HG02759 (cell line): ENCODE measurements around the gene THOC1.

Experiments used
- ATAC-seq: cut with Tn5 transposase; IDR thresholded peaks from one replicate; pipeline ENCODE4 v1.9.1; 2021; ENCODE audit warnings: mild to moderate bottlenecking, moderate library complexity; ENCODE audit not compliant: unreplicated experiment

Gene THOC1

DNA sequence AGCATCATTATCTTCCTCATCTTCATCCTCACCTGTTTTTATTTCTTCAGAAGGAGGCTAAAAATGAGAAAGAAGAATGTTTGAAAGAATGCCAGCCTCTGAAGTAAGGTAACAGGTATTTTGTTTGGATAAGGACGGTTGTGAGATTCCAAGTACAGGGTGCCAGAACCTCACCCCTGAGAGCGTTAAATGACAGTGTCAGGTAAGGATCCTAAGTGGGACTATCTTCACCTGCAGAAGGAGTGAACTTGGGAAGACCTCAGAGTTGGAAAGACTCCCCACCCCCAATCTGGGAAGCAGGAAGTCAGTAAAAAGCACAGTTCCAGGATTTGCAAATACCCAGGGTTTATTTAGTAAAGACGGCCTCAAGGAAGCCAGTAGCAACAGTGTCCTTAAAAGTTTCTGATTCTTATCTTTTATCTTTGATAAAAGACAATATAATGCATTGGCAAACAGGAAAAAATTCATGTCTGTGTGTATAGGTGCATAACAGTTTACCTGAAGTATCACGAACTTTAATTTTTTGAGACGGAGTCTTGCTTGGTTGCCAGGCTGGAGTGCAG lies 52.3 kb downstream of the THOC1 start:
- ATAC-seq: no peak

DNA sequence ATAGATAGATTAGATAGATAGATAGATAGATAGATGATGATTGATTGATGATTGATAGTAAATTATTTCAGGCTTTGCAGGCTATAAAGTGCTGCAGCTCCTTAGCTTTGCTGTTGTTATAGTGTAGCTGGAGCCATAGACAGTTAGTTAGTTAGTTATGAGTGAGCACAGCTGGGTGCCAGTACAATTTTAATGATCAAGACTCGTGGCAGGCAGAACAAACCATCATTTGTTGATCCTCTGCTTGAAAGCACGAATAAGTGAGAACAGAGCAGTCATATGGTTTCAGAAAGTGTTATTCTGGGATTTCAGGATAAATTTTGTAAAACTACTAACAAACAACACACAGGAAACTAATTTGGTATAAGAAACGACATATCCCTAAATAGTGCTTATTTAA lies 53.9 kb downstream of the THOC1 start:
- no peak for ATAC-seq

DNA sequence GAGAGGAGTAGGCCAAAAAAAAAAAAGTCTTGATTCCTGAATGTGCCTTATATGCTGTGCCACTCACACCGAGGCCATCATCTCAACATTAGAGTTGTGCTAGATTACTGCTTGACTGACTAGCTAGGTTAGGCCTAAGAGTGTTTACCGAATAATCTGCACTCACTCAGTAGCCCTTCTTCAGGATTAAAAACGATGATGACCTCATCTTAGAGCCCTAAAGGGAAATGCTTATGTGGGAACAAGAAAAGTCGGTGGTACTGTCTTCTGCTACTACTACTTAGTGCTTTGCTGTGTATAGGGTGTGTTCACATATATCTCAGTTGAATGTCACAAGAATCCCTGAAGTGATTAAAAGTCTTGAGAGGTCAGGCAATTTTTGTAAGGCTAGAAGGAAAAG lies 54.3 kb downstream of the THOC1 start:
- no peak for ATAC-seq

DNA sequence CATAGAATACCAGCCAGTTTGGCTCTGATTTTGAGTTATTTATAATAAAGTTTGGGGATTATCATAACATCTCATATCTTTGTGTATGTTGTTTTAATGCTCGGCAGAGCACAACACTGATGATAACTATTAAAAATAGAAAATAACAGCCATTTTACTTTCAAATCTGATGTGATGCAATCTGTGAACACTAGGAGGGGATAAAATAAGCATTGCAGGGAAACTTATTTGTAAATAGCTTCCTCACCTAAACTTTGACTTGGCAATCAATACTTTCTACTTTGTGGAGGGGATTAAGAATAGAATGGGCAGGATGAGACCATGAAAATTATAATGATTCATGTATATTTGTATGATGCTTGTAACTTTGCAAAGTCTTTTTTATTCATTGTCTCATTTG lies 55.1 kb downstream of the THOC1 start:
- no peak for ATAC-seq

DNA sequence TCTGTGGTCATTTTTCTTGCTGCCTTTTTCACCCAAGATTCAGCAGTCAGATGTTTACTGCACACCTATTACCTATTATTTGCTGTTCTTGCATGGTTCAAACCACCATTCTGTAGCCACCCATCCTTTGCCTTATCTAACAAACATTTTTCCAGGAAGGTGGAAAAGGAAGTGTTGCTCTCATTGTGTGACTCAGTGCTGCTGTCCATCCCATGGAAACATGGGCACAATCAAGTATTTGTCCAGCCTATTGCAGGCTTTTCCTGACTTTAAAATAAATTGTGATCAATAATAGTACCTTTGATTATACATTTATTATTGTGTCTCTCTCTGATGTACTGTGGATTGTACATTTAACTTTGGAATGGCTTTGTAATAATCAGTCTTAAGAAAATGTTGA lies 56.3 kb downstream of the THOC1 start:
- ATAC-seq: no peak

DNA sequence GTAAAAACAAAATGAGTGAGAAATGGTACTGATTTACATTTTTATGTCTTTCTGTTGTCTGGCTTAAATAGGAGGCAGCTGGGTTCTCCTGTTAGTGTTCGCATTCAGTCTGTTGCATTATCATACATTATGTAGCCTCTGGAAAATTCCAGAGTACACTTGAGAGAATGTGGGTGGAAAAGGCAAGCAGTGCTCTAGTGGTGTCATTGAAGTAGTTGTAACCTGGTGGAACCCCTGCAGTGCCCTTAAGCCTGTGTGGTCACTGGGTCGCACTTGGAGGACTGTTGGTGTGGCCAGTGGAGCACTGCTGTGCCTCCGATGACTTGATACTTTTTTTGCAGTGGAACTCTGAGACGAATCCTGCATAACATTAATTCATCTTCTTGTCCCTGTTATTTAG lies 57.1 kb downstream of the THOC1 start:
- ATAC-seq: no peak

DNA sequence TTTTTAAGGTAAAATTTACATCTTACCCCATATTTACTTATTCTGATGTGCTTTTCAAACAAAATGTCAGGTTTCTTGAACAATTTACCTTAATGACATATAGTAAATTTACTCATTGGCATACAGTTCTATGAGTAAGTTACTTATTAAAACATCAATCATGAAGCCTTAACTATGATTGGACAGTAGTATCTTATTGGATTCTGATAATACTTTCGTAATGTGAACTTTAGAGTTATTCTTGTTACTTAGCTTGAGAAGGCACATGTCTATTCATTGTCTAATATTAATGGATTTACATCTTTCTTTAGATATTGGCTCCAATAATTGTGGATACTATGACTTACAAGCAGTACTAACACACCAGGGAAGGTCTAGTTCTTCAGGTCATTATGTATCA lies 57.8 kb downstream of the THOC1 start:
- ATAC-seq: no peak

DNA sequence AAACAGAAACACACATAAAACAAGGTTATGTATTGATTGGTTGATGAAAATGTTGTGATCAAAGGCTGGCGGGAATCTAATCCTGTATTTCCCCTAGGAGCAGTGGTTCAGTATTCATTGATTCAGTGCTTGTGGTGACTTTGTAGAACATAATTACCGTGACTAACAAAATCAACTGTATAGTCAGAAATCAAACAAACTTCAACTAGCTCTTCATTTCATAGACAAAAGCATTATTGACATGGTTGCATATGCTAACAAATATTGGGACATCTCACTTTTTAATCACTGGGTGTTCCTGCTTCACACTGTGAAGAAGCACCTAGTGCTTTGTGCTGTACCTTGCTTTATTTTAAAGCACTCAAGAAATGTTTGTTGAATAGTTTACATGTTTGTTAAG lies 68.1 kb downstream of the THOC1 start:
- ATAC-seq: no peak

DNA sequence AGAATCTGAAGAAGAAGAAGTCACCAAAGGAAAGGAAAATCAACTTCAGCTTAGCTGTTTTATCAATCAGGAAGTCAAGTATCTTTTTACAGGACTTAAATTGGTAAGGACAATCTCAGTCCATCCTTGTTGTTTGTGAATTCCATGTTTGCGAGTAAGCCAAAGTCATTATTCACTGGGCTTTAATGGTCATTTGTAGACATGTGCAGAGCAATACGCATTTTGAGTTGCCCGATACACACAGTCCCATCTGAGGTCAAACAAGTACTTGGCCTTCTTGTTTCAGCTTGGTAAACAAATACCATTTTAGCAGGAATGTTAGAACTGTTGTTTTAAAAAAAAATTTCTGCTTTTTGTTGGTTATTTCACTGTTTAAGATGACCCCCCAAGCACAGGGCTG lies 68.6 kb downstream of the THOC1 start:
- ATAC-seq: no peak

DNA sequence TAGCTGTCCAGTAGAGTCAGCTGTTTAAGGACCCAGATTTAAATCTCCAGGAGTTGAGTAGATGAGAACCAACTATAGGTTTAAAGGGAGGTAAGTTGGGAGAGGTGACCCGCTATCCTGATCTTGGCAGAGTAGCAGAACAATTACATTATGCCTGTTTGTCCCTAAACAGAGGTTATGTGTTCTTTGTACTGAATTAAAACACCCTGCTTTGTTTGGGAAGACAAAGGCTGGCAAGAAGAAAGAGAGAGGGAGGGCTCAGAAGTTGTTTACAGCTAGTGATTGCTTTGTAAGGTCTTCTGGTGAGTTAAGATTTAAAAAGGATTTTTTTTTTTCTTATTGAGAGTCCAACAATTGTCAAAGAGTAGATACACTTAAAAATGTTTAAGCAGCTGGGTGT lies 72.2 kb downstream of the THOC1 start:
- ATAC-seq: no peak

DNA sequence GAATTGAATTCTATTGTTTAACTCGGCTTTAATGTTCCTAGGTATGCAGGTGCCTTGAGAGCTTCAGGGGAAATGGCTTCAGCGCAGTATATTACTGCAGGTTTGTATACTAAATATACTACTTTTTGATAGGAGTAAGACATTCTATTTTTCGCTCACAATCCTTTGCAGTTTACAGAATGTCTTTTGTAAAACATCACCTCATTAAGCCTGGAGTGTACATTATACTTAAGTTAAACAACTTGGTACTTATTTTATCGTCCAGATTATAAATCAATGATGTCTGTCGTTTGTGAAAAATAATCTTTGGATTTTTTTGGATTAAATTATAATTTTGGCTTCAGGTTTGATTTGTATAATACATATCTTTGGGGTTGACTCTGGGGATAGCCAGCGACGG lies 75.0 kb downstream of the THOC1 start:
- ATAC-seq: no peak

DNA sequence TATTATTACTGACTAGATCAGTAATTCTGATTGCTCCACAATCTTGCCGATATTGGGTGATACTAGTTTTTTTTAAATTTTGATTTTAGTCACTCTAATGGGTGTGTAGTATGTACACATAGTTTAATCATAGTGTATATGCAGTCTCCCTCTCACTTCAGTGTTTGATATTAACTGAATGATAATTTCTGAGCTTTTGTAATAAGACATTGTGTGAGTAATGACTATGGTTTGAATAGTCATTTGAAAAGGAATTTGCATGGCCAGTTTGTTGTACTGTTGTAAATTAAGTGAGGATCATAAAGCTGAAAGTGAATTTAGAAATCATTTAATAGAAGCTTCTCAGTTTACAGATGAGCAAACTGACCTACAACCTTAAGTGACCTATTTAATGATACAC lies 76.1 kb downstream of the THOC1 start:
- no peak for ATAC-seq

DNA sequence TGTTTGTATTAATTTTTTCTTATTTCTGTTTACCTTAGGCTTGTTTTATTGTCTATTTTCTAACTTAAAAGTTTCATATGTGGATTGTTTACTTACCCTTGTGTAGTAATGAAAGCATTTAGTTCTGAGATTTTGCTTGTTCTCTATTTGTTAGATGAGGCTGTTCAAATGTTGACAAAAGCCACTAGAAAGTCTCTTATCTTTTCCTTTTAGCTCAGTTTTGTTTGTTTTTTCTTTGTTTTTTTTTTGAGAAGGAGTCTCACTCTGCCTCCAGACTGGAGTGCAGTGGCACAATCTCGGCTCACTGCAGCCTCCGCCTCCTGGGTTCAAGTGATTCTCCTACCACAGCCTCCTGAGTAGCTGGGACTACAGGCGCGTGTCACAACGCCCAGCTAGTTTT lies 78.6 kb downstream of the THOC1 start:
- ATAC-seq: no peak

DNA sequence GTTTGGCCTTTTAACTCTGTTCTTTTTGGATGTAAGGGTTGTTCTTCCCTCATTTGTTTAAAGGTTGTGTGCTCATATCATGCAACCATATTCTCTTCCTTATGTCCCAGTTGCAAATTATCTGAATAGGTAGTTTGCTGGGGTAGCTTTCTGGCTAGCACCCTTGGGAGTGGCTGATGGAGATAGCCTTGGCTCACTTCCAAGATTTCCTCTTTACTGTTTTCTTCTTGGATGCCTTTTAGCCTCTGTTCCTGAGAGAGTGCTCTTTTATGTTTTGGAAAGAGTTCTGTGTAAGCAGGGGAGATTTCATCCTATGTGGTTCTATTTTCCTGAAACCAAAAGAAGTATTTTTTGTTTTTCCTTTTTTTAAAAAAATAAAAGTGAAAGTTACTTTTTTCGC lies 84.1 kb downstream of the THOC1 start:
- ATAC-seq: no peak

DNA sequence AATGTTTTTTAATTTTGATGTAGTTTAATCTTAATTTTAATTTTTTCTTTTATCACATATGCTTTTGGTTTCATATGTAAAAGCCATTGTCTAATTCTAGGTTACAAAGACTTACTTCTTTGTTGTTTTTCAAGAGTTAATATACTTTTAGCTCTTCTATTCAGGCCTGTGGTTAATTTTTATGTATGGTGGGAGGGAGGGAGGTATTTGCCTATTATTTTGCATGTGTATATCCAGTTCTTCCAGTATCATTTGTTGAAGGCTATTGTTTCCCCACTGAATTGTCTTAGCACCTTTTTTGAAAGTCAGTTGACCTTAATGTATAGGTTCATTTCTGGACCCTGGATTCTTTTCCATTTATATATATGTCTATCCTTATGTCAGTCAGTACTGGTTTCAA lies 86.1 kb downstream of the THOC1 start:
- ATAC-seq: no peak

DNA sequence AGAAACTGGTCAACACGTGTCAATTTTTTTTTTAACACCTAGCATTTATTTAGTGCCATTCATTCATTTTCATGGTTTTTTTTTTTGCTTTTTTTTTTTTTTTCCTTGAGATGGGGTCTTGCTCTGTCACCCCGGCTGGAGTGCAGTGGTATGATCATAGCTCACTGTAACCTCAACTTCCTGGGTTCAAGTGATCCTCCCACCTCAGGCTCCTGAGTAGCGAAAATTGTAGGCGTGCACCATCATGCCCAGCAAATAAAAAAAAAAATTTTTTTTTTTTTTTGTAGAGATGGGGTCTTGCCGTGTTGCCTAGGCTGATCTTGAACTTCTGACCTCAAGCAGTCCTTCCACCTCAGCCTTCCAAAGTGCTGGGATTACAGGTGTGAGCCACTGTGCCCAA lies 88.3 kb downstream of the THOC1 start:
- ATAC-seq: no peak

DNA sequence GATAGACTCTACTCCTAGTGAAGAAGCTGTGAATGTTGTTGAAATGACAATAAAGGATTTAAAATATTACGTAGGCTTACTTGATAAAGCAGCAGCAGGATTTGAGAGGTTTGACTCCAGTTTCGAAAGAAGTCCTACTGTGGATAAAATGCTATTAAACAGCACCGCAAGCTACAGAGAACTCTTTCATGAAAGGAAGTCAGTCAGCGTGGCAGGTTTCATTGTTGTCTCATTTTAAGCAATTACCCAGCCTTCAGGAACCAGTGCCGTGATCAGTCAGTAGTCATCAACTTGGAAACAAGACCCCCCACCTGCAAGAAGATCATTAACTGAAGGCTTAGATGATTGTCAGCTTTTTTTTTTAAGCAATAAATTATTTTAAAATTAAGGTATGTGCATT lies 95.5 kb downstream of the THOC1 start:
- no peak for ATAC-seq
